Activated CD4-positive, alpha-beta T cell treated with anti-CD3 and anti-CD28 coated beads for 1 hour (primary cell): Measurements from ENCODE around the gene OR6Q1.
"Not testable (repeated sequence)": the region's sequence is repeated elsewhere in the genome, so short reads cannot be mapped to it uniquely, and the experiment has no call there.

Experiments
- DNase-seq: peaks from one replicate; pipeline ENCODE4 v3.0.0-alpha.2; 2020

OR6Q1 gene, protein sequence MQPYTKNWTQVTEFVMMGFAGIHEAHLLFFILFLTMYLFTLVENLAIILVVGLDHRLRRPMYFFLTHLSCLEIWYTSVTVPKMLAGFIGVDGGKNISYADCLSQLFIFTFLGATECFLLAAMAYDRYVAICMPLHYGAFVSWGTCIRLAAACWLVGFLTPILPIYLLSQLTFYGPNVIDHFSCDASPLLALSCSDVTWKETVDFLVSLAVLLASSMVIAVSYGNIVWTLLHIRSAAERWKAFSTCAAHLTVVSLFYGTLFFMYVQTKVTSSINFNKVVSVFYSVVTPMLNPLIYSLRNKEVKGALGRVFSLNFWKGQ

DNA sequence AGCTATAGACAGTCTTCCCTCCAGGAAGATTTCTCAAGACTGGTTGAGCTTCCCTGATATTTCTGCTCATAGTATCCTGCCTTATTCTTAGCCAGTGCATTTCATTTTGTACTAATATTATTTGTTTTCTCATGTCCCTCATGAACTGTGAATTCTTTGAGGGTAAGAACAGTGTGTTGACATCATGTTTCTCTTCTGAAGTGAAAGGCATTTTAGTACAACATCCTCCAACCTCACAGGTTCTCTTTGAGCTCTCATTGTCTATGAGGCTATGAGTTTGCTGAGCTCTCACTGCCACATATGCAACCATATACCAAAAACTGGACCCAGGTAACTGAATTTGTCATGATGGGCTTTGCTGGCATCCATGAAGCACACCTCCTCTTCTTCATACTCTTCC lies at the start of gene OR6Q1:
OR6Q1 (plus strand) TSS at position 301 of the 400 bp plus-strand sequence; CDS start at position 301, 0 bp downstream.
- no peak for DNase-seq

DNA sequence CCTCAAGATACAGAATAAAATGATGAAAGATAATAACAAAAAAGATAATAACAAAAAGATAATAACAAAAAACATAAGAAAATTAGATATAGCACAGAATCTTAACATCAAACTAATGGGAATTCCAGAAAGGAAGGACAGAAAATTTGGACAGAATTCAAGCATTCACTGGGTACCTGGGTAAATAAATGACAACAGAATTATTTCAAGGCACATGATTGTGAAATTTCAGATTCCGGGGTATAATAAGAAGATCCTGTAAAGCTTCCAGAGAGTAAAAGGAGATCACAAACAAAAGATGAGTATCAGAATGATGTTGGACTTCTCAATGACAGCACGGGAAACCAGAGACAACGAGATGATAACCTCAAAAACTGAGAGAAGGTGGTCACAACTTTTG lies 49.2 kb upstream of the OR6Q1 start:
- DNase-seq: no peak

DNA sequence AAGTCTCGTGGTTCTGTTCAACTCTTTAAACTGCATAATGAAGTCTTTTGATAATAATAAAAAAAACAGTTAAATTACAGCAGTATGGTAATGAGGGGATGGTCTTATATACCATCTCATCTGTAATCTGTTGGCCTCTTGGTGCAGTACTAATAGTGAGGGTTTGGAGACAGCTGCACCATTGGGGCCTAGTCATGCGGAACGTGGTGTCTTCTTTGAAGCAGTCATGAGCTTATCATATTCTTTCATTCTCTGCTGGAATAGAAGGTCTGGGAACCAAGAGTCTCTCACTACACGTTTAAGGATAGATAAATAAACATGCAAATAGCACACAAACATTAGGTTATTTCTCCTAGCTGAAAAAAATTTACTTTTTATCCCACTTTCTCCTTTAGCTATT lies 48.0 kb upstream of the OR6Q1 start:
- DNase-seq: no peak

DNA sequence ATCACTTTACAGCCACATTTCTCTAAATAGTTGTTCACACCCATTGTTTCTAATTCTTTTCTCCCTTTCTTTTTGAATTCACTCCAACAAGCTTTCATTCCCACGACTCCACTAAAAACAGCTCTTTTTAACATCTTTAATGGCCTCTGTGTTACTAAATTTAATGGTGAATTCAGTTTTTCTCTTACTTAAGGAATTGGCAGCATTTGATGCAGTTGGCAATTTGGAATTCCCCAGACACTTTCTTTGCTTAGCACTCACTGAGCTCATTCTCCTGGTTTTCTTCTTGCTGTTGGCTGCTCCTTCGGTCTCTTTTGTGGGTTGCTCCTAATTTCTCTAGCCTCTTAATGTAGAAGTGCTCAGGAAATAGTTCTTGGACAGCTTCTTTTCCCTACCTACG lies 47.6 kb upstream of the OR6Q1 start:
- no peak for DNase-seq

DNA sequence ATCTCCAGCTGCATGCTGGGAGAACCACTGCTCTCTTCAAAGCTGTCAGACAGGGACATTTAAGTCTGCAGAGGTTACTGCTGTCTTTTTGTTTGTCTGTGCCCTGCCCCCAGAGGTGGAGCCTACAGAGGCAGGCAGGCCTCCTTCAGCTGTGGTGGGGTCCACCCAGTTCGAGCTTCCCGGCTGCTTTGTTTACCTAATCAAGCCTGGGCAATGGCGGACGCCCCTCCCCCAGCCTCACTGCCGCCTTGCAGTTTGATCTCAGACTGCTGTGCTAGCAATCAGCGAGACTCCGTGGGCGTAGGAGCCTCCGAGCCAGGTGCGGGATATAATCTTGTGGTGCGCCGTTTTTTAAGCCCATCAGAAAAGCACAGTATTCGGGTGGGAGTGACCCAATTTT lies 31.2 kb upstream of the OR6Q1 start:
- DNase-seq: not testable (repeated sequence)

DNA sequence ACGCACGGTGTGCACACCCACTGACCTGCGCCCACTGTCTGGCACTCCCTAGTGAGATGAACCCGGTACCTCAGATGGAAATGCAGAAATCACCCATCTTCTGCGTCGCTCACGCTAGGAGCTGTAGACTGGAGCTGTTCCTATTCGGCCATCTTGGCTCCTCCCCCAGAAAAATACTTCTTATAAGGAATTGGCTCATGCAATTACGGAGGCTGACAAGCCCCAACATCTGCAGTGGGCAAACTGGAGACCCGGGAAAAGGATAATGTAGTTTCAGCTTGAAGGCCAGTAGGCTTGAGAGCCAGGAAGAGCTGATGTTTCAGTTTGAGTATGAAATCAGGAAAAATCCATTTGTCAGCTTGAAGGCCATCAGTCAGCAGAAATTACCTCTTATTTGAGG lies 30.7 kb upstream of the OR6Q1 start:
- not testable (repeated sequence) for DNase-seq

DNA sequence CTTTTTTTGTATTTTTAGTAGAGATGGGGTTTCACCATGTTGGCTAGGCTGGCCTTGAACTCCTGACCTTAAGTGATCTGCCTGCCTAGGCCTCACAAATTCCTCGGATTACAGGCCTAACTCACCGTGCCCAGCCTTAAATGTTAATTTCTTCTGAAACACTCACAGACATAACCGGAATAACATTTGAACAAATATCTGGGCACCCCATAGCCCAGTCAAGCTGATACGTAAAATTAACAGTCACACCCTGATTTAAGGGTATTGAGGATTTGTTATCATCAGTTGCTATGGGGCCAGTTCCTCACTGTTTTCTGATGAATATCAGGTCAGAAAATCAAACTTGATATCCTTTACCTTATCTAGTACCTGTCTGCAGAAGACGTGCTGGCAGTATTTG lies 30.1 kb upstream of the OR6Q1 start:
- DNase-seq: no peak

DNA sequence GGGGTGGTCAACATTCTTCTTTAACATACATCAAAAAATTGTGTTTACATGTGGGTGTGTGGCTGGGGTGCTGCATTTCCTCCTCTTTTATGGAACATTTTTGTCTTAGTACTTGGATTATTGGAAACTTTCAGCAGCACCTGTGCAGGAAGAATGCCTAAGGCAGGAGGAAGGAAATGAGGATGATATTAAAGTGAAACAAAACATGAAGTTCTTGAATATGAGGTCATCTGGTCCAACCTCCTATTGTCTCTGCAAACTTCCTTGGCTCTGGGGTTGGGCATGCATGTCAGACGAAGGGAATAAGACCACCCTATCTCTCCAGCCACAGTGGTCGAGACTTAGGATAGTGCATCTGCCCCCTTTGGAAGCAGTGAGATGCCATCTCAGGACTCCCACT lies 27.7 kb upstream of the OR6Q1 start:
- DNase-seq: no peak

DNA sequence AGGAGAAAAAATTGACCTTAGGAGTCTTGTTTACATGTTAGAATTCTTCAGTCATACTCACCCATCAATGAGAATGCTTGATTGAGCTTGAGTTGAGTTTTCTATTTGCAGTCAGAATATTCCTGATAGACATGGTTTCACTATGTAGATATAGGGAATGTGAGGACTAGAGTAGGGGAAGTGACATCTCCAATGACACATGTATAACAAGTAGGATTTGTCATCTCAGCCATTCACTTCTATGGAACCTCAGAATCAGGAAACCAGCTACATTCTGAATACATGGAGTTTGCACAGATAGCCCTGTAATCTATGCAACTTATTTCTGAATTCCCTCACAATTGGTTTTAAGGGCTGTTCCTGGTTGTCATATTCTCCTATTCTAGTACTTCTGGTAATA lies 27.2 kb upstream of the OR6Q1 start:
- DNase-seq: no peak

DNA sequence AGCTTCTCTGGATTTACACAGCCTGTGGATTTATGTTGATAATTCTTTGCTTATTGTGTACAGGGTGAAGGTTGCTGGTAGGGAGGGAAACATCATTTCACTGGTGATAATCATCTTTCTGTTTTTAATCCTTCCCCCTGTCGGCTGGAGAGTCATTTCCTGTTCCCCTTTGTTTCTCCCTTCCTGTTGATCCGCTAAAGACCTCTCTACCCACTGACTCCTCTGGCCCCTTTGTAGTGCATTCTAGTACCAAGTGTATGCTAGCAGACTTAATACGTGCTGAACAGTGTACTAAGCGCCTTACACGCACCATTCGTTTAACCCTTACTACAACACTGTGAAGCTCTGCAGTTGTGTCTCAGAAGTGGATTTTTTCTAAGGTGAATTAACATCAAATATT lies 26.1 kb upstream of the OR6Q1 start:
- DNase-seq: no peak

DNA sequence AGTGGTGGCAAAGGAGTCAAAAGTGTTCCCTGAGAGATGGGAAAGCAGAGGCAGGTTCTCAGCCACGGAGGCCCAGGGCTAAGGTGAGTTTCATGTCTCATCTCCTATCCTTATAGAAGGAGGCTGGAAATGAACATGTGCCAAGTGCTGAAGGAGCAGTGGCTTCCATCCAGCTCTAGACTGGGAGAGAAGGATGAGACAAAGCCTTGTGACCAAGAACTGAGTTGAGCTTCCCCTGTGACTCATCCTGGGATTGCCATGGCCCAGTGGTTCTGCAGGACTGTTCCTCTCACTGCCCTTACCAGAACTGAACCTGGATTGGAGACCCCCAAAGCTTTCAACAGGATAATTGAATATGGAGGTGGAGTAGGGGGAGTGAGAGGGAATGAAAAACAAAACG lies 23.8 kb upstream of the OR6Q1 start:
- DNase-seq: no peak

DNA sequence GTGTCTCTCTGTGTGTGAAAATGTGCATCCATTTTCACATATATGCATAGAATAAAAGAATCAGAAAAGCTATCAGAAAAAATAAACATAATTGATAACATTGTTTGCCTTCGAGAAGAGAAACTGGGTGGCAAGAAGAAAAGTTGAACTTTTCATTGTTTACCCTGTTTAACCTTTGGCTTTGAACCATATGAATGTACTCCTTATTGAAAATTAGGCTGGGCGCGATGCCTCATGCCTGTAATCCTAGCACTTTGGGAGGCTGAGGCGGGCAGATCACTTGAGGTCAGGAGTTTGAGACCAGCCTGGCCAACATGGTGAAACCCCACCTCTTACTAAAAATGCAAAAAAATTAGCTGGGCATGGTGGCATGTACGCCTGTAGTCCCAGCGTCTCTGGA lies 19.0 kb upstream of the OR6Q1 start:
- DNase-seq: no peak

DNA sequence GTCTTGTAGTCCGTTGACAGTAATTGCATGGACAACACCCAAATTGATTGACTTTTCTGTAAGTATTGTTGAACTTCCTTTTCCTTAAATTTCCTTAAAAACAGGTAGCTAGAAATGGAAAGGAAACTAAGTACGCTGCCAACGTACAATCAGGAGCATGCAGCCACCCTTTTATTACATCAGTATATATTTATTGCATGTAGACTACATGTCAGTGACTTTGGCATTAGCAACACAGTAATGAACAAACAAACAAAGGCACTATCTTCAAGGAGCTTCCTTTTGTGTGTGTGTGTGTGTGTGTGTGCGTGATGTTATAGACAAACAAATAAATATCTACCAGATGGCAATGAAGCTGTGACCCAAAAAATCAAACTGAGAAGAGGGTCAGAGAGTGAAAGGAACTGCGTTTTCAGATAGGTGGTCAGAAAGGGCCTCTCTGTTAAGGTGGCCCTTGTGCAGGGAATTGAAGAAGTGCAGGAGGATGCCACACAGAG lies 7.3 kb upstream of the OR6Q1 start, which contains the start of gene OR9Q1:
OR9Q1 (plus strand) TSS at position 447 of the 497 bp plus-strand sequence. CDS start 155,564 bp downstream, outside the sequence.
- no peak for DNase-seq

DNA sequence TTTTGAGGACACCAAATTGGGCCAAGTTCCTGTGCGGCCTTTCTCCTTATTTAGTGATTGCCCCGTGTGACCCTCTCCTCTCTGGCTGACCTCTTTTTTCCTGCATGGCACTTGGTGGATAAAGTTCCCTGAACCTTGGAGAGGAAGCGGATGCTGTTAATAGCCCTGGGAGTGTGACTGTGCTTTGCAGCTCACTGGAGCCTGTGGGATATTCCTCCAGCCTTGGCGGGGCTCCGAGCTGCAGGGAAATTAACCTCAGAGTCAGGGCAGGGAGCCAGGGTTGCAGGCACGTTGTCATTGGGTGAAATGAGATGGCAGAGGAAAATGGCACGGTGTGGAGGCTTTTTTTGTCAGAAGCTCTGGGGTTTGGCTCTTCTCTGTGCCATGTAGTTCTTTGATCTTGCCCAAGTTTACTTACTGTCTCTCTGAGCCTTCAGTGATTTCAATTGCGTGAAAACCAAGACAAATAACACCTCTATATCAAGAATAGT lies 6.1 kb upstream of the OR6Q1 start:
- DNase-seq: no peak

DNA sequence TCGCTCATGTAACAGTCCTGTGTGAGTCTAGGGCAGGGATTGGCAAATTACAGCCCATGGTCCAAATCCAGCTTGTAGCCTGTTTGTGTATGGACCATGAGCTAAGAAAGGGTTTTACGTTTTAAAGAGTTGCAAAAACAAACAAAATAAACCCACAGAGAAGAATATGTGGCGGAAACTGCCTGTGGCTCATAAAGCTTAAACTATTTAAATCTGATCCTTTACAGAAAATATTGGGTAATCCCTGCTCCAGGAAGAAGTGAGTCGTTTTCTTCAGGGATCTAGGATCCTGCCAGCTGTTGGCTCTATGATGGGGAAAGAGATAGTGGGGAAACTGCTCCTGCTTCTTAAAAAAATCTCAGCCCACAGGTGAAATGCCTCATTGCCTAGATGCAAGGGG lies 3.4 kb upstream of the OR6Q1 start:
- DNase-seq: no peak

DNA sequence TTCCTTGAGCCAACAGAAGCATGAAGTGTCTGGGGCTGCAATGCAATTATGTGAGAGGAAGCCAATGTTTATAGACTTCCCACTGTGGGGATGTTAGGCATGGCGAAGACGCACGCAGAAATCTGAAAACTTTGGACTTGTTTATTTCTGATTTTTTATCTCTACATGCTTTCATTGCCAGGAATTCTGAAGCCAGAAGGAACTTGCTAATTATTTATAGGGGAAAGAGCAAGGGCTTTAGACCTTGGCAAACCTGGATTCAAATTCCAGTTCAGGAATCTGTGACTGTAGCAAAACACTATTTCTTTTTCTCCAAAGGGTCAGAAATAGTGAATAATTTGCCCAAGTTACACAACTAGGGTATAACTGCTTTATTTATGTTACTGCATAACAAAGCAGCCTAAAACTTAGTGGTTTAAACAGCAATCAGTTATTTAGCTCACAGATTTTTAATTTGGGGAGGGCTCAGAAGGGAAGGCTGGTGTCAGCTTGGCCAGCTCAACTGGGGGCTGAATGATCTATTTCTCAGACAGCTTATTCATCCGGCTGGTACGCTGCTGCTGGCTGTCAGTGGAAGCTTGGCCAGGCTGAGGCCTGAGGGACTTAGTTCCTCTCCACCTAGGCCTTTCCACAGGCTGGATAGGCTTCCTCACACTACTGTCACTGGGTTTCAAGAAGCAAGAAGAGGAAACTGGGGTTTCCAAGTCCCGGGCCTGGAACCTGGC lies 1.9 kb upstream of the OR6Q1 start:
- DNase-seq: no peak

DNA sequence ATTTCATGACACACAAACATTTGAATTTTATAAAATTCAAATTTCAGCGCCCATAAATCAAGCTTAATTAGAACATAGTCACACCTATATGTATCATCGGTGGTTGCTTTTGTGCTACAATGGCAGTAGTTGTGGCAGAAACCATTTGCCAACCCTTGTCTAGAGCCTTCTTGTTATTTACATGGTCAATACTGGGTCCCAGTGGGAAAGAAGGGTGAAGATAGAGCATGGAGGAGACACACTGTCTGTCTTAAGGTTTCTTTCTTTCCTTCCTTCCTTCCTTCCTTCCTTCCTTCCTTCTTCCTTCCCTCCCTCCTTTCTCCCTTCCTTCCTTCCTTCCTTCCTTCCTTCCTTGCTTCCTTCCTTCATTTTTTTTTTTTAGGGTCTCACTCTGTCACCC lies 3.7 kb downstream of the OR6Q1 start:
- no peak for DNase-seq

DNA sequence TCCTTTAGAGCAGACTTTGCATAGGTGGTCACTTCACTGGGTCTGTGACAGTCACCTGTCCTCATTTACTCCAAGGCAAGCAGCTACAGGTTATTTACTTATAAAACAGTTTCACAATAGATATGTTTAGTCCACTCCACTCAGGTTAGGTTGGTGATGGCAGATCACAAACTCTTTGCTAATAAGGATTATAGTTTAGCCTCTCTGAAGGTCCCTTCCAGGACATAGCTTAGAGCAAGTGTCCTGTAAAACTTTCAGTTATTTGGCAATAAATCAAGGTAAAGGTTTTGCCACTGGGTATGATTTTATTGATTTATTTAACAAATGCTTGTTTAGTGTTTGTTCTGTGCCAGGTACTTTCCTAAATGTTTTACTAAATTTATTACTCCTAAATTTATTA lies 8.8 kb downstream of the OR6Q1 start:
- no peak for DNase-seq

DNA sequence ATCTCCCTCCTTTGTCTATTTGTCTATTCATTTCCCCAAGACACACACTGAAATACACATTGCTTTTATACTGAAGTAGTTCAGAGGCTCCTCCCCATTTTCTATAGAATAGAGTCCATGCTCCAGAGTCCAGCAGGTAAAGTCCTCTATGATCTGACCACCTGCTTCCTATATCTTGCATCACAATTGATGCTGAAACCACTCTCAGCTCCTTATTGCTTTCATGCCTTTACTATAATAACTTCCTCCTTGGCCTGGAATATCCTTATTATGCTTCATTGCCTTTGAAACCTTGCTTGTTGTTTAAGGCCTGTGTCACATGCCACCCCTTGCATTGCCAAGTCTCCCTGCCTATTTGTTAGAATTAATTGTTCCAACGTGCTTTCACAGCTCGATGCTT lies 12.6 kb downstream of the OR6Q1 start:
- DNase-seq: no peak

DNA sequence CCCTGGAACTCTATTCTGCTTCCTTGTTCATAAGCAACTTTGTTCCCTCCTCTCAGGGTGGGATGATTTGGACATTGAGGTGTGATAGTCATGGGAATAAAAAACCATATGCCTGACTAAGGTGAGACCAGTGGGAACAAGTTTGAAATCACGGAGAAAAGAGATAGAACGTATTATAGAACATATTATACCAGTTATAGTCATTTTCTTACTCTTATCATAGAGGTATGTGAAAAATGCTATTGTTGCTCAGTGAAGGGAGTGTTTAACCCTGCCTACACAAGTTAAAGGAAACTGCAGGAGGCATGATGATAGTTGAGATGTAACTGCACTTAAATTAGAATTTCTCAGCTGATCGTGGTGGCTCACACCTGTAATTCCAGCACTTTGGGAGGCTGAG lies 15.5 kb downstream of the OR6Q1 start:
- DNase-seq: no peak

DNA sequence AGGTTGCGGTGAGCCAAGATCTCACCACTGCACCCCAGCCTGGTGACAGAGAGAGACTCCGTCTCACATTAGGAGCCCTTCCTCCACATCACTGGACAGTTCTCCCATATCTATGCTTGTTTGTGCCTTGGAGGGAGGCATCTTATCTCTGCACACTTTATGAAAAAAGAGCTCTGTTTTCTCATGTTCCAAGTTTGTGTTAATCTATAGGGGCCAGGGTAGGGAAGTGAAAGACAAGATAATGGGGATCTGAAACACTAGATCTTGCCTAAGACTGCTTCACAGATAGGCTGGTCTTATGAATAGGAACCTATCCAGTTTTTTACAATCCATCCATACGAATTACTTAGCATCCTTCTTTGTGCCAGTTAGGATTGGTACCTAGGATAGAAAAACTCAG lies 17.1 kb downstream of the OR6Q1 start:
- DNase-seq: no peak

DNA sequence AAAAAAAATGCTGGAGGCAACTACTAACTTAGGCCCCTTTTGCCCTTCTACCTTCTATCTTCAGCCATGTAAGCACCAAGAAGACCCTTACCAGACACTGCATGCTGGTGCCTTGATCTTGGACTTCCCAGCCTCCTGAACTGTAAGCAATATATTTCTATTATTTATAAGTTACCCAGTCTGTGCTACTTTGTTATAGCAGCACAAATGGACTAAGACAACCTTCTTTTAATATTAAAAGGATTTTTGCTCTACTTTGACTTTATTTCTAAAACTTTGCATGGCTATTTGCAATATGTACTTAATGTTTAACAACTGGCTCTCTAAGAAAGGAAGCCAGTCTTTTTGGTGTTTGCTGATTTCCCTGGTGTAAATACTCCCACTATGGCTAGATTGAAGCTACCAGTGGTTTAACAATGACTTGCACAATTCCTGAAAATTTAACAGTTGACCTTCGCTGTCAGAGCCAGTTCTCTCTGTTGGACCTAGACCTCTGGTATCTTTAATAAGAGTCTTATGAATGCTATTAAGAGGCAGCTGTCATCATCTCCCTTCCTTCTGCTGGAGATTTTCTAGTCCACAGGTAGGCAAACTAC lies 25.2 kb downstream of the OR6Q1 start:
- DNase-seq: no peak

DNA sequence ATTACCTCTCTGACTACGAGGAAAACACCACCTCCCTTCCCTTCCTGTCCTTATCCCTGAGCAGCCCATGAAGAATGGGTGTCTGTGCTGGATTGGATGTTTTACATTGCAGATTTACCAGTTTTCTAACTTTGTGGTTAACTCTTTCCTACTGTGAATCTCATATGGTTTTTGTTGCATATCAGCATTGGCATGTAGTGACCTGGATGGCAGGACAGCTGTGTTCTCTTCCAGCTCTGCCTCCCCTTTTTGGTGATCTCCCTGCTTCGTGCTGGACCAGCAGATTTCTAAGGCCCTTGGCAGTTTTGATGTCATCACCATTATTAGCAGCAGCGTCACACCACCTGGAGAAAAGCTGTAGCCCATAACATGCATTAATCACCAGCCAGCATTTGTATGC lies 26.7 kb downstream of the OR6Q1 start:
- DNase-seq: no peak
